HG02973 (cell line): ENCODE measurements around the gene HLA-DRA.

ENCODE experiments used
- ATAC-seq: cut with Tn5 transposase; IDR thresholded peaks from one replicate; pipeline ENCODE4 v1.9.1; 2021; ENCODE audit warnings: moderate library complexity; ENCODE audit not compliant: unreplicated experiment

HLA-DRA gene

DNA sequence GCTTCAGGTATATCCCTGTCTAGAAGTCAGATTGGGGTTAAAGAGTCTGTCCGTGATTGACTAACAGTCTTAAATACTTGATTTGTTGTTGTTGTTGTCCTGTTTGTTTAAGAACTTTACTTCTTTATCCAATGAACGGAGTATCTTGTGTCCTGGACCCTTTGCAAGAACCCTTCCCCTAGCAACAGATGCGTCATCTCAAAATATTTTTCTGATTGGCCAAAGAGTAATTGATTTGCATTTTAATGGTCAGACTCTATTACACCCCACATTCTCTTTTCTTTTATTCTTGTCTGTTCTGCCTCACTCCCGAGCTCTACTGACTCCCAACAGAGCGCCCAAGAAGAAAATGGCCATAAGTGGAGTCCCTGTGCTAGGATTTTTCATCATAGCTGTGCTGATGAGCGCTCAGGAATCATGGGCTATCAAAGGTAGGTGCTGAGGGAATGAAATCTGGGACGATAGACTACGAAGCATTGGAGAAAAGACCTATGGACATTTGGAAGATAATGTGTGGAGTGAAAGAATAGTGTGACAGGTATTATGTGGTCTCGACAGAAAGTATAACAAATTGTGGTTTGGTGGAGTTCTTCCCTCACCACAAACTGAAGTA, at the start of gene HLA-DRA:
TSS of gene HLA-DRA (plus strand) at position 286 of the 613 bp plus-strand sequence. CDS start at position 350, 64 bp downstream.
- peak; percentile 63 for ATAC-seq

DNA sequence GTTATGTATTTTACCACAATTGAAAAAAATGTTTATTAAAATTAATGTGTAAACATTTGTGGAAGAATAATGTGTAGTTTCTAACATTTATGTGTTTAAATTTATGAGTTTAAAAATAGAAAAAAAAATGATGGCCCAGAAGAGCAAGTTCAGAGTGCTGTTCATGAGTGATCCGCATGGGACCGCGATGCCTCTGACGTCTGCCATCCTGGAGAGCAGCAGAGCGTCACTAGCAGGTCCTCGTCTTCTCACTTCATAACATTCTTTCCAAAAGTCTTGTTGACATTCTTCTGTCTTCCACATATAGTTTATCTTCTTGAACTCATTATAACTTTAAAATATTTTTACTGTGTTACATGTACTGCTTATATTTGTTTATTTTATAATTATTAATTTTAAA, 48.2 kb upstream of the HLA-DRA start:
- no peak for ATAC-seq

GRCh38 chr6:32393665-32394420, 45.8 kb upstream of the HLA-DRA start:
- ATAC-seq = no peak

DNA sequence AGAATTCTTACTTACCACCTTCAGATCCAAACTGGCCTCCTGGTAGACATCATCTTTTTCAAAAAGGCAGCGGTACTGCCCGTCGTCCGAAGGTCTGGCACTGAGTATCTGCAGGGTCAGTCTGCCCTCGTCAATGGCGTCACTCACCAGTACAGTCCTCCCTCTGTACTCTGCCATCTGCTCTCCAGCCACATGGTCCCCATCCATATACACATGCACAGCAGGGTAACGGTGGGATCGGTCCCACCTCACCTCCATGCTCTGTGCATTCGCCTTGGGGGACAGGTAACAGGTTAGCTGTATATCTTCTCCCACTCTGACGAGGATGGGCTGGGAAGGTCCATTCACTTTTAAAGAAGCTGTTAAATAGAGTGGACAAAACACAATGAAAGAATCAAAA, 43.7 kb upstream of the HLA-DRA start:
- ATAC-seq = no peak

DNA sequence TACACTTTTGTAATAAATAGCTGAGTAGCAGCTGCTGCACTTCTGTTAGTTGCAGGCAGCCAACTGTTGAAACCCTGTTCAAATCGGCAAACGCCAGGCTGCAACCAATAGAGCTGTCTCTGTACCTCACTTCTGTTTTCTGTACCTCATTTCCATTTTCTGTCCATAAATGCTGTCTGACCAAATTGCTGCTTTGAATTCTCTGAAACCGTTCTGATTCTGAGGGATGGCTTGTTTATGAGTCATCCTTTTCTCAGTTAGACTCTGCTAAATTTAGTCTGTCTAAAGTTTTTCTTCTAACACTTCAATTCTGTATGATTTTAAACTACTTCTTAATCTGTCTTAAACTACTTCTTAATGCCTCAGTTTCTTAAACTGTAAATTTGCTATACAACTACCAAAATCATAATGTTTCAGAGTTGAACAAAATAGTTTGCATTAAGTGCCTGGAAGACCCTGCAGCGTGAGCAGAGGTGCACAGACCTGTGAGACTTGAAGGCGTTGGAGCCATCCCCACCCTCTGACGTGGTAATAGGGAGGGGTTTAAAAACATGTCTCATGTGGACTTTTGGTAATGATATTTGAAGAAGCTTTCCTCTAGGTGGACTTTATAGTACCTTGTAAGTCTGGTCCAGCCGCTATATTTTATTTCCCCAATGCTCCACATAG, 42.3 kb upstream of the HLA-DRA start:
- peak; percentile 68 for ATAC-seq

DNA sequence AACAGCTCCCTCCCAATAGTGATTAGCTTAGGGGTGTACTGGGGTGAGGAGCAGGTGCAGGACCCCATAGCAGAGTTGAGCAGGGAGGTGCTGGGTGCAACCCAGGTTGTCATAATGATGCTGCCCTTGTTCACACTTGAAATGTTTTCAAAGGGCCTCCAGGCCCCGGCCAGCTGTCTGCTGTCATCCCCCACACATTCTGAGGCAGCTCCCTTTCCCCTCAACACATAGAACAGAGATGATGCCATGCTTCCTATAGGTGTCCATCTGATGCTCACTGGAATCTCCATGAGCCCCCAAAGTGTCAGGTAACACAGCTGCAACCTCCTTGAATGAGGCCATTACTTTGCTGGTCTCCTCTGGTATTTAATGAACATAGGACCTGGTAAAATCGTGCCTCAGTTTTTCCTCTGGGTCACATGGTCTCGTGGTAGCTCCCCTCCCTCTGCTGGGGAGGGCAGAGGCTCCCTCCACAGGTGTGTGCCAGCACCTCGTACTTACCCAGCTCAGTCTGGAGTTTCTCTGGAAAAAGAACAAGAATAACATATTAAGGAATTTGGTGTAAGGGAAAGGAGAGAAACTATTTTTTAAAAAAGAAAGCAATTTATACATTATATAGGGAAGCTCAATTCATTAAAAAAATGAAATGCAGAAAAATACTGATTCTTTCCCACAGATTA, 38.3 kb upstream of the HLA-DRA start:
- ATAC-seq = no peak

- no peak for ATAC-seq
Observed at GRCh38 chr6:32402812-32403211, 36.9 kb upstream of the HLA-DRA start.

DNA sequence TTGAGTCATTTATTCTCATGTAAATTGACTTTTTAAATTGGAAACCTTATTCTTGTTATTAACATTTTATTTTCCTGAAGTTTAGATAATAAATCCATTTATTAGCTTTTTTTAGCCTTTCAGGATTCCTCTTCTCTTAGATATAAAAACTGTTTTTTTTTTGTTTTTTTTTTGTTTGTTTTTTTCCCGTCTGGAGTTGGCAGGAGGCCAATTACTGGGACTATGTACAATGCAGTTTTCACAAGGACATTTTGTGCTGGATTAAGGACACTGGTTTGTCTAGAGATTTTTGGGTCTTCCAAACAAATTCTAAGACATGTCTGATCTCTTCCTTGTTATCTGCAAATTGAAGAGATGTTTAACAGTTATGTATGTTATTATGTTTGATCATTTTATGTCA, 34.0 kb upstream of the HLA-DRA start:
- ATAC-seq = no peak

DNA sequence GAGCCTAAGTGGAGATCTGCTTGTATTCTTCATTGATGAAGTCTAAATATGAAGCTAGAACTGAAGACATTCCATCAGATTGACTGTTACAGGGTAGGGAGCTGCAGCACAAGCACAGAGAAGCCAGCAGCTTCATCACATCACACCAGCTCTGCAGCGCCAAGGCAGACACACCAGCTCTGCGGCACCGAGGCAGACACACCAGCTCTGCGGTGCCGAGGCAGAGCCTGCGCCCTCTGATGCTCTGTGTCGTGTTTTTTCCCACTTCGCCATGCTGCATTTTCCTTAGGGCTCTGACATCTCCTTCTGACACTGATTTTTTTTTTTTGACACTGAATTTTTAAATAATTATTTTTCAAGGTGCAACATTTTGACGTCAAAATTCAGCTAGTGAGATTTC, 33.5 kb upstream of the HLA-DRA start:
- no peak for ATAC-seq

GRCh38 chr6:32406857-32407256, 32.8 kb upstream of the HLA-DRA start, which contains the start of gene BTNL2:
Gene BTNL2, minus strand, starts transcription at chr6:32407181. Its CDS starts 58 bp downstream, at chr6:32407123.
- no peak for ATAC-seq

DNA sequence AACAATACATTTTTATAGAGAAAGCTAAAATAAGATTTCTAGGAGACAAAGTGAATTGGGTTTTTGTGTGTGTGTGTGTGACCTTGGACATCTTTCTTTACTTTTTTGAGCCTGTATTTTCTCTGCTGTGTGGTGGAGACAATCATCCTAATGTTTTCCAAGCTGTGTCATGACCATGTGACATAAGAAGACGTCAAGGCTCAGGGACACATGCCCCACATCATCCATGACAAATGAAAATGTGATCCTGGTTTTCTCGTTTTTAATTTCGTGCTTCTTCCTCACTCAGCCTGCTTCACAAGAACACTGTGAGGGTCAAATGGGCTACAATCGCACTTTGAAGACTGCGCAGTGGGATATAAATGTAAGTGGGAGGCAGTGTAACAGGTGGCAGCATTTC, 28.8 kb upstream of the HLA-DRA start:
- ATAC-seq = no peak

- ATAC-seq = no peak
Observed at GRCh38 chr6:32411566-32412327, 27.9 kb upstream of the HLA-DRA start.

DNA sequence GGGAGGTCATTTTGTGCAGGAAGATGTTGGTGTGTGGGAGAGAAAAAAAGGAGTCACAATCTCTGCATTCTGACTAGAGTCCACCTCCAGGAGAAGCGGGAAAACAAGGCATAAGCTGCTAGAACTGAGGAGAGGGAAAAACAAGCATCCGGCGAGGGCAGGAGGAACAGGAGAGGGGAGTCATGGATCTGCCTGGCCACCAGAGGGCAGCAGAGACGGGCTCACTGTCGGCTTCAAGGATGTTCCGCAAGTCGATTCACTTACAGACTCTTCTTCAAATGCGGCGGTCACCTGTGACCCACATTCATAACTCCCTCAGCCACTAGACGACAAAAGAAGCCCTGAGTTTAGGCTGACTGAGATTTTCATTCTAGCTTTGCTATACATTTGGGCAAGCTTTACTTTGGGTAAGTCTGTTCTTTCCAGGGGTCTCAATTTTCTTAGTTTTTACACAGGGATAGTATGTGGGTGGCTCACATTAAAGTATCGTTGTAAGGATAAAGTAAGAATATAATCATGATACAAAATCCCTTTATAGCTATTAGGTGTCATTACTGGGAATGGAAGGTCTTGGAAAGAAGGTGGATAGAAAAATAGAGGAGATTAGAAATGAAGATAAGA, 26.1 kb upstream of the HLA-DRA start:
- ATAC-seq = no peak

DNA sequence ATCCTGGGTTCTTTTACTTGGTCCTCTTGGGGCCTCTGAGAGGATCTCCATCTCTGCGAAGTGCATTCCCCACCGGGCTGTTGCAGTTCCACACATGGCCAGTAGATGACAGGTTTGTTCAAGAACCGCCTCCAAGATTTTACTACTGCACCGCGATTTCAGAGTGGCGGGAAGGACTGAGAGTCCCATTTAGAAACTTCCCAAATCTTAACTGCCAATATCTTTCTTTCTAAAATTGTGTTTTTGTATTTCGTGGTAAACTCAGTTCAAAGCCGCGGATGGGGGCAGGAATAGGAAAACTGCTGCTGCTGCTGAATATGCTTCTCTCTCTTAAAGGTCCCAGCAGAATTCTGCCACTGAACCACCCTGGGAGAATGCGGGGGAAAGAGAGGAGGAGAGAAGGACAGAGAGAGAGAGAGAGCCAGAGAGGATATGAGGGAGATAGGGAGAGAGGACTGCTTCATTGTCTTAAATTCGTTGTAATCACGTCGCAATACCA, 24.1 kb upstream of the HLA-DRA start:
- ATAC-seq = no peak

GRCh38 chr6:32416036-32416435, 23.7 kb upstream of the HLA-DRA start:
- no peak for ATAC-seq

GRCh38 chr6:32424589-32425300, 14.9 kb upstream of the HLA-DRA start:
- no peak for ATAC-seq

GRCh38 chr6:32426338-32426737, 13.3 kb upstream of the HLA-DRA start:
- no peak for ATAC-seq

GRCh38 chr6:32427218-32427617, 12.5 kb upstream of the HLA-DRA start:
- ATAC-seq = no peak

DNA sequence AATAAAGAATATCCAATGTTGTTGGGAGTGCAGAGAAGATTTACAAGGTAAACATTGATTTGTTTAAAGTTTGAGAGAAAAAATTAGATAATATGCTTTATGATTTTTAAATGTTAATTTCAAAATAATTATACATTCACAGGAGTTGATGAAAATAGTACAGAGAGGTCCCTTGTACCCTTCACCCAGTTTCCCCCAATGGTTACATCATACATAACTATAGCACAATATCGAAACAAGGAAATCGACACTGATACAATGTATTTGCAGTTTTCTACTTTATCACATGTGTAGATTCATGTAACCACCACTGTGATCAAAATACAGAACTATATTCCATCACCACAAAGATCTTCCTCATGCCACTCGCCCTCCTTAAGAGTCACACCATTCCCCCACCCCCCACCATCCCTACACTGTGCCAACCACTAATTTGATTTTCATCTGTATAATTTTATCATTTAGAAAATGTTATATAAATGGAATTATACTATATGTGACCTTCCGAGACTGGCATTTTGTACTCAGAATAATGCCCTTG, 11.7 kb upstream of the HLA-DRA start:
- ATAC-seq = no peak
